Measurements from ENCODE around the gene RFC1.
"Not testable (repeated sequence)": the region's sequence is repeated elsewhere in the genome, so short reads cannot be mapped to it uniquely, and the experiment has no call there.

RFC1 gene, protein sequence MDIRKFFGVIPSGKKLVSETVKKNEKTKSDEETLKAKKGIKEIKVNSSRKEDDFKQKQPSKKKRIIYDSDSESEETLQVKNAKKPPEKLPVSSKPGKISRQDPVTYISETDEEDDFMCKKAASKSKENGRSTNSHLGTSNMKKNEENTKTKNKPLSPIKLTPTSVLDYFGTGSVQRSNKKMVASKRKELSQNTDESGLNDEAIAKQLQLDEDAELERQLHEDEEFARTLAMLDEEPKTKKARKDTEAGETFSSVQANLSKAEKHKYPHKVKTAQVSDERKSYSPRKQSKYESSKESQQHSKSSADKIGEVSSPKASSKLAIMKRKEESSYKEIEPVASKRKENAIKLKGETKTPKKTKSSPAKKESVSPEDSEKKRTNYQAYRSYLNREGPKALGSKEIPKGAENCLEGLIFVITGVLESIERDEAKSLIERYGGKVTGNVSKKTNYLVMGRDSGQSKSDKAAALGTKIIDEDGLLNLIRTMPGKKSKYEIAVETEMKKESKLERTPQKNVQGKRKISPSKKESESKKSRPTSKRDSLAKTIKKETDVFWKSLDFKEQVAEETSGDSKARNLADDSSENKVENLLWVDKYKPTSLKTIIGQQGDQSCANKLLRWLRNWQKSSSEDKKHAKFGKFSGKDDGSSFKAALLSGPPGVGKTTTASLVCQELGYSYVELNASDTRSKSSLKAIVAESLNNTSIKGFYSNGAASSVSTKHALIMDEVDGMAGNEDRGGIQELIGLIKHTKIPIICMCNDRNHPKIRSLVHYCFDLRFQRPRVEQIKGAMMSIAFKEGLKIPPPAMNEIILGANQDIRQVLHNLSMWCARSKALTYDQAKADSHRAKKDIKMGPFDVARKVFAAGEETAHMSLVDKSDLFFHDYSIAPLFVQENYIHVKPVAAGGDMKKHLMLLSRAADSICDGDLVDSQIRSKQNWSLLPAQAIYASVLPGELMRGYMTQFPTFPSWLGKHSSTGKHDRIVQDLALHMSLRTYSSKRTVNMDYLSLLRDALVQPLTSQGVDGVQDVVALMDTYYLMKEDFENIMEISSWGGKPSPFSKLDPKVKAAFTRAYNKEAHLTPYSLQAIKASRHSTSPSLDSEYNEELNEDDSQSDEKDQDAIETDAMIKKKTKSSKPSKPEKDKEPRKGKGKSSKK

DNA sequence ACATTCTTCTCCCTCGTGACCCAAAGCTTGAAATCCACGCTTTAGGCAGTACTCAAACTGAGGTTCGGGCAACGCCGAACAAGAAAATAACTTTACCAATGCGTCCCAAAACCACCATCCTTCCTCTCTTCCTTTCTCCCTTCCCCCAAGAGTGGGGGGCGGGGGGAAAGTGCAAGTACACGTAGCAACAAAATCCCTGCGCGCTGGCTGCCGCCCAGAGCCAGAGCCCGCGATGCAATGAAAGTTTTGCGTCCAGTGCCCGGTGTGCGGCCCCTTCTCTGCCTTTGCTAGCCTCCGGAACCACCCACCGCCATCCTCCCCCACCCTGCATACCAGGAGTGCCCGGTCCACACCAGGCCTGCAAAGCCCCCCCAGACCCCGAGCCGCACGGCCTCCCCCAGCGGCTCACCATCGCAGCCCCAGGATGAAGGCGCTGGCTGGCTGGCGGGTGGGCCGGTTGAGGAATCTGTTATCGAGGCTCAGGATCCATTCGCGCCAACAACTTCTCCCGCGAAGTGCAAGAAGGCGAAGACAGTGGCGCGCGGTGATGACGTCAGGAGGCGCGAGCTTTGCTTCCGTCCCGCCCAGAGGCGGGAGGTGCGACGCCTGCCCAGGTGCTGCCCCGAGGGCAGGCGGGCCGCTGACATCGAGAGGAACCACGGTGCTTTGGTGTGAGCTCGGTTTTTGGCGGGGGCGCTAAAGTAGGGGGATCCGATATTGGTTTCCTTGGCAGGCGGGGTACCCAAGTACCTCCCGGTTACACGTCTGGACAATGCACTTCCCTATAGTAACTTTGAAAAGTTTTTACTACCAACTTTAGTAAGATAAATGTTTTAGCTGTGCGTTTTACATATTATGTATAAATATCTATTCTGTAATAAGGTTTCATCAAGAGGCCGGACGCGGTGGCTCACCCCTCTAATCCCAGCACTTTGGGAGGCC, at the start of gene RFC1:
Gene RFC1 (minus strand): TSS at position 533 of the 942 bp plus-strand sequence. CDS start 121 bp downstream, at position 412.
- peak; percentile 86 to 96 for DNase-seq (ENCODE audit: low read depth in 2 of 2)

DNA sequence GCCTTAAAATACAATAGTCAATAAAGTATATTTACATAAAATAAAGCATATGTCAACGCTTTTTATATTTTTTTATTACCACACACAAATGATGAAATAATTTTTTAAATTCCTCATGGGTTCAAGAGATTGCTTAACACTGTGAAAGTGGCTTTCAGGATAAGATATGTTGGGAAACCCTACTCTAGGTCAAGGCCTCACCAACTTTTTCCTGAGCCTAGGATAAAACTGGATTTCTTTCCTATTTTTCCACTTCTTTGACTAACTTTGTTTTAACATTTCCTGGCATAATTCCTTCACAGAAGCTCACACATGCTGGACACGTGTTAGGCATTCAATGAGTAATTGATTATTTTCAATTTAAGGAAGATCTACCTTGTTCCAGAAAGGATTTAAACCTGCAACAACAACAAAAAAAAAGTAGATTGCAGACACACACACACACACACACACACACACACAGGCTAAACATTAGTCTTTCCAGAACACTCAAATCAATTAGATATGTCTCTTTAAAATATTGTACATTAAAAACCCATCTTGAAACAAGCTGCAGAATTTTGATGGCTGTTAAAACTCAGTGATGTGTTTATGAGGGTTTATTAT, 49.6 kb upstream of the RFC1 start:
- no peak for DNase-seq (ENCODE audit: low read depth in 2 of 2)

DNA sequence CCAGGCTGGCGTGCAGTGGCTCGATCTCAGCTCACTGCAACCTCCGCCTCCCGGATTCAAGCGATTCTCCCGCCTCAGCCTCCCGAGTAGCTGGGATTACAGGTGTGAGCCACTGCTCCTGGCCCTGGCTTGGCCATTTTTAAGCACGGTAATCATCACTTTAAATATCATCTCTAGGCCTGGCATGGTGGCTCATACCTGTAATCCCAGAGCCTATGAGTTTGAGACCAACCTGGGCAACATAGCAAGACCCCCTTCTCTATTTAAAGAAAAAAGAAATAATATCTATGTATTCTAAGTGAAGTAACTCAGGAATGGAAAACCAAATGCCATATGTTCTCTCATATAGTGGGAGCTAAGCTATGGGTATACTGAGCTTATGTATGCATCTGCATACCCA, 45.4 kb upstream of the RFC1 start:
- not testable (repeated sequence) for DNase-seq (ENCODE audit: low read depth in 2 of 2)

DNA sequence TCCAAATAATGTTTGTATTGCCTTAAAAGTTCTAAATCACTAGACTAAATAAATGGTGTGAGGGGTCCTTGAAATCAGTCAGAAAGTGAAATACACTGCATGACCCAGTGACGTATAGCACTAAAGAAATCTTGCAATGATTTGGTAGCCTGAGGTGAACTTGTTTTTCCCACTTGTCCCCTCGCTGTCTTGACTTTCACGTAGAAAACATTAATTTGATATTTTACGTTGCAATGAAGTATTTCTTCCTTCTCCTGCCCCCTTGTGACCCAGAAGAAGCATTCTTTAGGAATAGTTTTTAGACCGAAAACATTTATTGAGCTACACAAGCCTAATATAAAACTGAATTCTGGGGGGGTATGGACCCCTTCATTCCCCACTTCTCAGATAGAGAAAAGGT, 44.3 kb upstream of the RFC1 start:
- no peak for DNase-seq (ENCODE audit: low read depth in 2 of 2)

DNA sequence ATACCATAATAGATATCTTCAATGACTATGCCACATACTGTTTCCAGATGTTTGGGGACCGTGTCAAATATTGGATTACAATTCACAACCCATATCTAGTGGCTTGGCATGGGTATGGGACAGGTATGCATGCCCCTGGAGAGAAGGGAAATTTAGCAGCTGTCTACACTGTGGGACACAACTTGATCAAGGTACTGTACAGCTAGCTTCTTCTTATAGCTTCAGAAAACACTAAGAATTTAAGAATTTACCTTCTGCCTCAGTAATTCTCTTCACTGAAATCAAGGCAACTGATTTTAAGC, 41.4 kb upstream of the RFC1 start:
- no peak for DNase-seq (ENCODE audit: low read depth in 2 of 2)

DNA sequence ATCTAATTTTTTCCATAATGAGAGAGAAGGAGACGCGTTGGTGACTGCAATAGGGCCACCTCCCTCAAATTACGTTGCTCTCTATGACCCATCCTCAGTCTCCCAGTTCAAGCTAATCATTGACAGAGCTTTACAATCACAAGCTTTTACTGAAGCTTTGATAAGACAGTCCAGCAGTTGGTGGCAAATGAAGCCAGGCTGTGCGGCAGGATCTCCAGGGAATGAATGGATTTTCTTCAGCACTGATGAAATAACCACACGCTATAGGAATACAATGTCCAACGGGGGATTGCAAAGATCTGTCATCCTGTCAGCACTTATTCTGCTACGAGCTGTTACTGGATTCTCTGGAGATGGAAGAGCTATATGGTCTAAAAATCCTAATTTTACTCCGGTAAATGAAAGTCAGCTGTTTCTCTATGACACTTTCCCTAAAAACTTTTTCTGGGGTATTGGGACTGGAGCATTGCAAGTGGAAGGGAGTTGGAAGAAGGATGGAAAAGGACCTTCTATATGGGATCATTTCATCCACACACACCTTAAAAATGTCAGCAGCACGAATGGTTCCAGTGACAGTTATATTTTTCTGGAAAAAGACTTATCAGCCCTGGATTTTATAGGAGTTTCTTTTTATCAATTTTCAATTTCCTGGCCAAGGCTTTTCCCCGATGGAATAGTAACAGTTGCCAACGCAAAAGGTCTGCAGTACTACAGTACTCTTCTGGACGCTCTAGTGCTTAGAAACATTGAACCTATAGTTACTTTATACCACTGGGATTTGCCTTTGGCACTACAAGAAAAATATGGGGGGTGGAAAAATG, 40.8 kb upstream of the RFC1 start, which contains the start of gene KLB:
Gene KLB (plus strand): TSS at position 168 of the 821 bp plus-strand sequence. CDS start 20 bp downstream, at position 188.
- no peak for DNase-seq (ENCODE audit: low read depth in 2 of 2)

DNA sequence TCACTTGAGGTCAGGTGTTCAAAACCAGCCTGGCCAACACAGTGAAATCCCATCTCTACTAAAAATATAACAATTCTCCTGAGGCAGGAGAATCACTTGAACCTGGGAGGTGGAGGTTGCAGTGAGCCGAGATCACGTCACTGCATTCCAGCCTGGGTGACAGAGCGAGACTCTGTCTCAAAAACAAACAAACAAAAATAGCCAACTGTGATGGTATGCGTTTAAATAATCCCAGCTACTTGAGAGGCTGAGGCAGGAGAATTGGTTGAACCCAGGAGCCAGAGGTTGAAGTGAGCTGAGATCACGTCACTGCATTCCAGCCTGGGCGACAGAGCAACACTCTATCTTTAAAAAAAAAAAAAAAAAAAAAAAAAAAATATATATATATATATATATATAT, 35.5 kb upstream of the RFC1 start:
- DNase-seq (ENCODE audit: low read depth in 2 of 2): not testable (repeated sequence)

DNA sequence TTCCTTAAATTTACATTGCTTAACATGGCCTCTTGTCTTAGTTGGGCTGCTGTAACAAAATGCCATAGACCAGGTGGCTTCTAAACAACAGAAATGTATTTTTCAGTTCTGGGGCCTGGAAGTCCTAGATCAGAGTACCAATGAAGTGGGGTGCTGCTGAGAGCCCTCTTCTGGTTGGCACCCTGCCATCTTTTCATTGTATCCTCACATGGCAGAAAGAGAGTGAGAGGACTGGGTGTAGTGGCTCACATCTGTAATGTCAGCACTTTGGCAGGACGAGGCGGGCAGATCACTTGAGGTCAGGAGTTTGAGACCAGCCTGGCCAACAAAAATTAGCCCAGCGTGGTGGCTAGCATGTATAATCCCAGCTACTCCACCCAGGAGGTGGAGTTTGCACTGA, 28.5 kb upstream of the RFC1 start:
- no peak for DNase-seq (ENCODE audit: low read depth in 2 of 2)

DNA sequence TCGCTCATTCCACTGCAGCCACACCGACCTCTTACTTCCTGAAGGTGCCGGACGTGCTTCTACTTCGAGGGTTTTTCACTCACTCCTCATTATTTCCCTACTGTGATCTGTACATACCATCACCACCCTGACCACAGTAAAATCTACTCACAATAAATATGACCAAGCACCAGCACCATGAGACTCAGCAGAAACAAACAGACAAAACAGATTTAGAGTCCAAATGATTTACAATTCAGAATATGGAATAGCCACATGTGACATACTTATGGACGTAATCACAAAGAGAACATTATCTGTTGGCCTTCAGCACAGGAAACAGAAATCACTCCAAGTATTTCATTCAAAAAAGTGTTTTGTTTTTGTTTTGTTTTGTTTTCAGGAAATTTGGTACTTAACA, 24.4 kb upstream of the RFC1 start:
- DNase-seq (ENCODE audit: low read depth in 2 of 2): no peak

DNA sequence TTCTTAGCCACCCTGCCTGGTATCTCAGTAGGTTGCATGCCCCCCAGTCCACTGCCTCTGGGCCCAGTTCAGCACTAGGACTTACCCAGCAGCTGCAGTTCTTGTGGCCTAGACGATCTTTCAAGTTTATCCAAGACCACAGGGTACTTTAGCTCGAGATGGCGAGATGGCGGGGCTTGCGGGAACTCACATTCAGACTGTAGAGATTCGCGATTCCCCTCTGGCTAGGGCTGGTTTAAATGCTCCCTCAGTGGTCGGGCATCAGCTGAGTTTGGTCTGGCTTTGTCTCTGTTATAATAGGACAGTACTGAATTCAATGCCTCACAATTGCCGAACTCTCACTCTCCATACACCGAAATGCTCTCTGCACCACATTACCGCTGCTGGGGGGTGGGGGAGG, 18.4 kb upstream of the RFC1 start:
- no peak for DNase-seq (ENCODE audit: low read depth in 2 of 2)

DNA sequence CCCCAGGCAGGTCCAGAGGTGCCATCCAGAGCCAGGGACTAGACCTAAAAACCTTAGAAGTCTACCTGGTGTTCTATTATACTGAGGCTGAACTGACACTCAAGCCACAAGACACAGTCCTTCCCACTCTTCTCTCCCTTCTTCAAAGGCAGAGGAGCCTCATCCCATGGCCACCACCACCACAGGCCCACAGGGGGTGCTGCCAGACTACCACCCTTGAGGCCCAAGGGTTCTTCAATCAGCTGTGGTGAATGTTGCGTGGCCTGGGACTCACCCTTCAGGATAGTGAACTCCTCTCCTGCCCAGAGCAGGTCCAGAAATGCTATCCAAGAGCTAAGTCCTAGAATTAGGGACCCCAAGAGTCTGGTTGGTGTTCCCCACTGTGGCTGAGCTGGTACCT, 17.5 kb upstream of the RFC1 start:
- DNase-seq (ENCODE audit: low read depth in 2 of 2): no peak

DNA sequence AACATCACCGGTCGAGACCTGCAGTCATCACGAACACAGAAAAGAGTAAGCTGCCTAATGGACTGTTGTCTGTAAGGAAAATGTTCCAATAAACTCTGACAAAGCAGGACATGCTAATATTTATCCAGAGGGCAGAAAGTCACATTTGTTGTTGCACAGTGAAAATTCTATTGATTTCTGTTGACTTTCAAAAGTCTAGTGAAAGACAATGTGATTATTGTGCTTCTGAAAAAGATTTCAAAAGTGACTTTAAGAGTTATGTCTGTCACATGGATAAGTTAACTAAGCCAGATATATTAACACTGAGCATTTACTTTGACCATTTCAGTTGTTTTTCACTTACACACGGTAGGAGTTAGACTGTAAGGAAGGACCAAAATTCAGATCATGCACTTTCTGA, 9.3 kb upstream of the RFC1 start:
- DNase-seq (ENCODE audit: low read depth in 2 of 2): no peak

DNA sequence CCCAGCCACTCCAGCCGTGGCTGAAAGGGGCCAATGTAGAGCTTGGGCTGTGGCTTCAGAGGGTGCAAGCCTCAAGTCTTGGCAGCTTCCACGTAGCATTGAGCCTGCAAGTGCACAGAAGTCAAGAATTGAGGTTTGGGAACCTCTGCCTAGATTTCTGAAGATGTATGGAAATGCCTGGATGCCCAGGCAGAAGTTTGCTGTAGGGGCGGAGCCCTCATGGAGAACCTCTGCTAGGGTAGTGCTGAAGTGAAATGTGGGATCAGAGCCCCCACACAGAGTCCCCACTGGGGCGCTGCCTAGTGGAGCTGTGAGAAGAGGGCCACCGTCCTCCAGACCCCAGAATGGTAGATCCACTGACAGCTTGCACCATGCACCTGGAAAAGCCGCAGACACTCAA, 5.0 kb upstream of the RFC1 start:
- not testable (repeated sequence) for DNase-seq (ENCODE audit: low read depth in 2 of 2)

DNA sequence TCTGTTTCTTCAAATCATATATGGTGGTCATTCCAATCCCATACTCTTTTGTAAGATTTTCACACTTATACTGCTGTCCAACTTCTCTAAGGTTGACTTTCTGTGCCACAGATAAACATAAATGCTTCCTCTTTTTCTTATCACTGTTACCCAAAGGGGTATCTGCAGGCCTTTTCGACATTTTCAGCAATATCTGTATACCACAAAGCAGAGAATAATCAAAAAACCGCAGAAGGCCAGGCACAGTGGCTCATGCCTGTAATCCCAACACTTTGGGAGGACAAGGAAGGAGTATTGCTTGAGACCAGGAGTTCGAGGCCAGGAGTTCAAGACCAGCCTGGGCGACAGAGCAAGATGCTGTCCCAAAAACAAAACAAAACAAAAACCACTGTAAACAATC, 3.1 kb upstream of the RFC1 start:
- DNase-seq (ENCODE audit: low read depth in 2 of 2): no peak

DNA sequence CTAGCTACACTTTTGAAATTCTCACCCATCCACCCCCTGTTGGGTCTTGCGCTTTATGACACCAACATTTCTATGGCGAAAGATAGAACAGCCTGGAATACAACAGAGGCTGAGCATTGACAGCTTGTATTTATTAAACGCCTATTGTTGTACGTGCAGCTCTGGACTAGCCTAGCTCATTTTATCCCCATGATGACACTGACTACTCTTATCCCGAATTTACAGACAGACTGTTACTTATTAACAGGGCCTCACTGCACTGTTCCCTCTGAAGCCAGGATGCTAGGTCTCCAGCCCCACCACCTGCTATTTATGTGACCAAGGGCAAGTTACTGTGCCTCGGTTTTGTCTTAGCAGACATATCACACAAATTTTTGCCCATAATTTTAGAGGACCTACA, 1.0 kb upstream of the RFC1 start:
- DNase-seq (ENCODE audit: low read depth in 2 of 2): no peak

DNA sequence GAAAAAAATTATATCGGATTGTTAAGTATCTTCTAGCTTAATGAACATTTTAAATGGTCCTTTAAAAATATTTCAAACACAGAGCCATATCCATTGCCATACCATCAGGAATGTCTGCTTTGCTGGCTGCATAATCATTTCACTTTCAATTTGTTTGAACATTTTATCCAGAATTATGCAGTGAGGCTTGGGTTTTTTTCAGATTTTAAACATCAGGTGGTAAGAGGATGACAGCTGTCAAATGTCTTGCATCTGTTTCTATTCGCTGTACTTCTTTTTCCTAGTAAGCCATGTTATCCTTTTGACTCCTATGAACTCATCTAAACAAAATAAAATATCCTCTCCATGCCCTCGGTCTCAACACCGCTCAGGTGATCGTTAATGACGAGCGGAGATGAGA, 802 bp downstream of the RFC1 start:
- no peak for DNase-seq (ENCODE audit: low read depth in 2 of 2)

DNA sequence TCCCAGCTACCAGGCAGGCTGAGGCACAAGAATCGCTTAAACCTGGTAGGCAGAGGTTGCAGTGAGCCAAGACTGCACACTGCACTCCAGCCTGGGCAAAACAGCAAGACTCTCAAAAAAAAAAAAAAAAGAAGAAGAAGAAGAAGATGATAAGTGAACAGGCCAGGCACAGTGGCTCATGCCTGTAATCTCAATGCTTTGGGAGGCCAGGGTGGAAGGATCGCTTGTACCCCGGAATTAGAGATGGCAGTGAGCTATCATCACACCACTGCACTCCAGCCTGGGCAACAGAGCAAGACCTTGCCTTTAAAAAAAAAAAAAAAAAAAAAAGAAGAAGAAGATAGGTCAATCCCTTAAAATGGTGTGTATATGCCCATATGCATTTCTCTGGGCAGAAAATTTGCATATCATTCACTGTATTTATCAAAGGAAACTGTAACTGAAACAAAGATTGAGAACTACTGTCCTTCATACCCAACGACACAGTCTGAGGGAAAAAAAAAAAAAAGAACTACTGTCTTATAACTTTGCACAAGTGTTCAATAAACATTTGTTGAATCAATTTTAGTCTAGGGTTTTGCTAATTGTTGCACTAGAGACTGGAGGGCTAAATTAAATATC, 2.3 kb downstream of the RFC1 start:
- no peak for DNase-seq (ENCODE audit: low read depth in 2 of 2)

DNA sequence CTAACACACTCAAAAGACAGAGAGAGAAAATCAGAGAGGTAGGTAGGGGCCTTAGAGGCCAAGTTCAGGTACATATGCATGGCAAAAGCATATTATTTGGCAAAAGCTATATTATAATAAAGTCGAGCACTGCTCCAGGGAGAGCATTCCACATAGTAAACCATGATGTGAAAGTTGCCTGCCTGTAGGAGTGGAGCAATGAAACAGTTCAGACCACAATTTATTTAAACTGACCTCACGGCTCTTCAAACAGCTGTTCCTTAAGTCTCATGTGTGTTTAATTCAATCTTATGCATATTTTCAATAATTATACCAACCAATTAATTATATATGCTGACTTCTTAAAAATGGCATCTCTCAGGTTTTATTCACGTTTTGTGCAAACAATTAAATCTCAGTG, 3.3 kb downstream of the RFC1 start:
- no peak for DNase-seq (ENCODE audit: low read depth in 2 of 2)

DNA sequence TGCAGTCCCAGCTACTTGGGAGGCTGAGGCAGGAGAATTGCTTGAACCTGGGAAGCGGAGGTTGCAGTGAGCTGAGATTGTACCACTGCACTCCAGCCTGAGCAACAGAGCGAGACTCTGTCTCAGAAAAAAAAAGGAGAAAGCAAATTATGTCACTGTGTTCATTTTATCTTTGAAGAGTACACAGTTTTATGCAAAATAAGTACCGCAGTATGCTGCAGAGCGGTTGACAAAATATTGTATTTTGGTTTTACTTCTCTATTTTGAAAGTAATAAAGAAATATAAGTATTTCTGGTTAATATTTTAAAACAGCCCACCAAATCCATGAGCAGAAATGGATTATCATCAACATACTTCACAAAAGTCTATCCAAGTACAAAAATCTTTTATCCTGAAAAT, 5.6 kb downstream of the RFC1 start:
- not testable (repeated sequence) for DNase-seq (ENCODE audit: low read depth in 2 of 2)

DNA sequence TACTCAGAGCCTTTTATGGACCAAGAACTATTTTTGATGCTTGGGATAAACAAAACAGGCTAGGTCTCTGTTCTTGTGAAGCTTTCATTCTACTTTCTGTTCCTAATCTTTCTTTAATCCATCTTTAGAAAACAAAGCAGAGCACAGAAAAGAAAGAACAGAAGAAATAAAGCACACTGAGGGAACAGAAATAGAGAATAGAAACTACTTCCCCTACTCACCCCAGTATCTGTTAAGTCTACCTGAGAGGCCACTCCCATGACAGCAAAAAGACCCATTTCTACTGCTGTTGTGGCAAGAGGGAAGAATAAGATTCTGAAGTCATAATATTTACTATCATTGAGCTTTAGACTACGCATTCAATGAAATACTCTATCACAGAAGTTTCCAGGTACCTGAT, 9.2 kb downstream of the RFC1 start:
- DNase-seq (ENCODE audit: low read depth in 2 of 2): no peak
